GM23248 (cell line): ENCODE measurements around the gene CFAP61.

ENCODE experiments used
- EZH2 ChIP-seq: fragments of 200-600 bp; sonication (generic); IDR thresholded peaks from 2 replicates; pipeline ENCODE4 v1.6.1; 2018; ENCODE audit warnings: antibody characterized with exemption, mild to moderate bottlenecking; ENCODE audit not compliant: insufficient read depth, poor library complexity, severe bottlenecking
- EZH2phosphoT487 ChIP-seq: fragments of 200-600 bp; sonication (generic); IDR thresholded peaks from 2 replicates; pipeline ENCODE4 v1.6.1; 2018; ENCODE audit warnings: antibody characterized with exemption, moderate library complexity, mild to moderate bottlenecking, low read depth; ENCODE audit not compliant: insufficient read depth

DNA sequence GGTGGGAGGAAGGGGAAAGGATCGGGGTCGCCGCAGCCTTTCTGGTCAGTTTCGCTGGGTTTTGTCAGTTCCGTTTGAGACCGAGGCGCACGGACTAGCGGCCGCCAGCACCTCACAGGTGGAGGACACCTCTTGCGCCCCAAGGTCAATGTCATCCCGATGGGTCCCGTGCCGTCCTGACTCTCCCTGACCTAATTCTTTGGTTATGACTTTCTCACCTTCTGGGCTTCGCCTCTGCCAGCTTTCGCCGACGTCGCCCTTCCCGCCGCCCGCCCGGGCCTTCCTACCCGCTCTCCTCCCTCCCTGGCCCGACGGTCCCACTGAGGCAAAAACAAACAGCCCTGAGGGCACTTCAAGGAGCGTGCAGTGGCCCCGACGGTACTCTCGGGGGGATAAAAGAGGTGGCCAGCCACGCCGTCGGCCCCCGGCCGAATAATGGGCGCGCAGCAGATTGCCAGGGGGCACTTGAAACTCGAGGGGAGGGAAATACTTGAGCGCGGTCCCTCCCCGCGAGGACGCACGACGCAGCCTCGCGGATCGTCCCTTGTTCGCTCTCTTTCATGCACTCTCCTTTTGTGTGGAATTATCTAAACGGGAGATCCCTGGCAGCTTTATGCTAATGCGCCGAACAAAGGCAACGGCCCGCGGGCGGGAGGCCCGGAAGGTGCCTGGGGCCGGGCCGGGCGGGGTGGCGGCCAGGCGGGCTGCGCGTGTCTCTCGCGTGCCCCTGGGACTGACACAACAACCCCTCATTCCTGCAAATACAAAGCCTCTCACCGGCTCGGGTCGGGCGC, 311.7 kb downstream of the CFAP61 start:
- TF ChIP-seq EZH2: peak; percentile 97
- peak; percentile 76; the same call in 1 of the 2 replicates for TF ChIP-seq EZH2phosphoT487
